Measurements from ENCODE around the gene HOXD13.

HOXD13 gene

DNA sequence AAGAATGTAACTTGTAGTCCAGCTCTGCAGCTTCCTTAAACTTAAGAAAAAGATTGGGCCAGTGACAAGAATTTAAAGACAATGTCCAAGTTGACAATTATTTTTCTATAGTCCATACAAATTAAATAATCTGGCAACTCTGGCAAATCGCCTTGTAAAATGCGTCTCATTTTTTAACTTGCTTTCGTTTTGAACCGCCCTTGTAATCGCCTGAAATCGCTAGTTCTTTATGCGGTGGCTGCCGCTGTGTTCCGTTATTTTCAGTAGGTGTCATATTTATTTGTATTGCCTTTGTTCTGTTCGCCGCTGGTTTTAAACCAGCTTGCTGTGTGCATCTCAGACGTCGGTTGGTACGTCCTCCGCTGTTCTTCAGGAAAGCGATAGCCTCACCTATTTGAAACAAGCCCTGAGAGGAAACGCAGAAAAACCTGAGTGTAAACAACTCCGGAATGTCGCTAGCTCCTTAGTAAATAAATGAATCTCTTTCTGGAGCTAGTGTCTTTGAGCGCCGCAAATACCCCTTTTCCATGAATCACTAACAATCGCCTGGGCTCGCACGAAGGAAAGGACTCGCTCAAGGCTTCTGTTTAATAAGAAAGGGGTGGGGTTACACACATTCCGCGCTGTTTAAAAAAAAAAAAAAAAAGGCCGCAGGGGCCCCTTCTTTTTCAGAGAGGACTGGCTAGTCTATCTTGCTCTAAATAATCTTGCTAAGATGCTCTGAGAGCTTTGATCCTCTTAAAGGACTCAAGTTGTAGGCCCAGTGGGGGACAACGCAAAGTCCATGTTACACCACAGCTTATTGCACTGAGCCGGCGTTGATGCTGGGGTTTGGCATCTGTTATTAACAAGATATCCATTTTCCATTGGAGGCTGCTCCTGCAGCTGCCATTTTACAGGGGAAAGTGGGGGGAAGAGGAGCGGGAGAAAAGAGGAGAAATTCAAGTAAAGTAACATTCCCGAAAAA lies 40.0 kb downstream of the HOXD13 start:
- no peak for DNase-seq (ENCODE audit: low spot score)

DNA sequence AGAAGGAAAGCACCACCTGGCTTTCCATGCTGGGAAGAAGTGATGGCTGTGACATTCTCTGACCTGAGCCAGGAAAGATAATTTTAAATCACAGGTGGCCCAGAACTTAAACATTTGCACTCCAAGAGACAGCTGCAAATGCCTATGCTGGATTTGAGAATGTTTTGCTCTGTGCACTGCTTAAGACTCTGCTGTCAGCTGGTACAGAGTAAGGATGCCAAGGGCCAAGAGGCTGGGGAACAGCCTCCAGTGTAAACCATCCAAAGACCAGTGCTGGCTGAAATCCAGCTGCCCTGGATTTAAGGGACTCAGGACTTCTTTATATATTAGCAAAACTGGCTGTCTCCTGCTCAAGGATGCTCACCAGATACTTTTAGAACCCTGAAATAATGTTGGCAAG lies 40.9 kb downstream of the HOXD13 start:
- no peak for DNase-seq (ENCODE audit: low spot score)

DNA sequence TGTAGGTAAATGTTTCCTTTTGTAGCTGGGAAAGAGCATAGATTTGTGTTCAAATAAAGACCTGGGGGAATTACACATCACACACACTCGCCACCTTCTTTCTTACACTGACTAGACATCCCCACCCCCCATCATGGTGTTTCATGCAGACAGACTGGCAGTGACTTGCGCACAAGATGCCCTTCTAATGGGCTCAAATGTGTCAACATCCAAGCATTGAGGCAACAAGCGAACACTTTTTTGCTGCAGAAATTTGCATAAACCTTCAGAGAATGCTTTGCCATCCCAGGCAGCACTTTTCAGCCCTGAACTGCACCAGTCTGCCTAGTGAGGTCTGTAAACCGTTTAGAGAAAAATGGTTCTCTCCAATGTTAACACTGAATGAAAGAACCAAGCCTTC lies 41.5 kb downstream of the HOXD13 start:
- DNase-seq (ENCODE audit: low spot score): no peak

DNA sequence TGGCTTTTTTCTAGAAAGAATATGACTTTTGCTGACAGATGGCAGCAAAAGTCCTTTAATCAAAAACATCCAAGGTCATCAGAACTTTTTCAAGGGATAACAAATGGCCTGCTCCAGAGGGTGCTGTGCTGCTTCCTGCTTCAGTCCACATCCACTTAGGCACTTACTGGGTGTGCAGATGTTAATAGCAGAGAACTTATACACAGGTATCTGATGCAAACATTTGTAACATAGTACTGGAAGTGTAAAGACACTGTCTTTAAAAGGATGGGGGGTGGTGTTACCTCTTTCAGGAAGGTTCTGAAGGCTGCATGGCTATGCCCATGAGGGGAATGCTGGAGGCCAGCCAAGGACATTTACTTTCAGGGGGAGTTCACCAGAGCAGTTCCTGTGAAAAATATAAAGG lies 42.5 kb downstream of the HOXD13 start:
- DNase-seq (ENCODE audit: low spot score): no peak

DNA sequence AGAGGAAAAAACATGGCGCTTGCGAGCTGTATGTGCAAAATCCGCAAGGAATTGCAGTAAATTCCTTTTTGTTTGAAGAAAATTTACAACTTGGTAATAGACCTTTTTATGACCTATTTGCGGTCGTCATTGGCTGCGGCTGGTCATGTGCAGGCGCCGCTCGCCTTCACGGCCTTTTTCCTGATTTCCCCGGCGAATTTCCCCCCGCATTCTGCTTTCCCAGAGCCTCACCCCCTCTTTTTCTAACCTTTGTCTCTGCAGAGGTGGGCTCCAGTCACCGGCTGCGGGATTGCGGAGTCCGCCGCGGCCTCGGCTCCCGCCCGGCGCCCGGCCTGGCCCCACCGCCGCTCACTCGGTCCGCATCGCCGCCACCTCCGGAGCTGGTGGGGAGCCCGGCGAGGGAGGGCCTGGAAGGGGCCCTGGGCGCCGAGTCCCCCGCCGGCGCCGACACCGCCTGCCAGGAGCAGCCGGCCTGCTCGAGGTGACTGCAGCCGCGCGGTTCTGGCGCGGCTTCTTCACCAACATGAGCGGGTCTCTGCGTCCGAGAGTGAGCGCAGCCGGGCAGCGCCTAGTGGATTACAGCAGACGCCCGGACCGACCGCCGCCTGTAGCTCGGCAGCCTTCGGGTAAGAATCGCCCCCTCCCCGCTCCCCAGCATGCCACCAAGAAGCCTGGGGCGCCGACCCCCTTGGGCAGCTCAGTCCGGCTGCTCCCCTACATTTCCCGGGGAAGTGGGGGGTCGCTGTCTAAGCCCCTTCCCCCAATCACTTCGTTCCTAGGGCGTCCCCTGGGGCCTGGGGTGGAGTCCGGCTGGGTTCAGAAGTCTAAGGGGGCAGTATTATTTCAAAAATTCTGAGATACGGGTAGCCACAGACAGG lies 44.1 kb downstream of the HOXD13 start:
- DNase-seq (ENCODE audit: low spot score): no peak

DNA sequence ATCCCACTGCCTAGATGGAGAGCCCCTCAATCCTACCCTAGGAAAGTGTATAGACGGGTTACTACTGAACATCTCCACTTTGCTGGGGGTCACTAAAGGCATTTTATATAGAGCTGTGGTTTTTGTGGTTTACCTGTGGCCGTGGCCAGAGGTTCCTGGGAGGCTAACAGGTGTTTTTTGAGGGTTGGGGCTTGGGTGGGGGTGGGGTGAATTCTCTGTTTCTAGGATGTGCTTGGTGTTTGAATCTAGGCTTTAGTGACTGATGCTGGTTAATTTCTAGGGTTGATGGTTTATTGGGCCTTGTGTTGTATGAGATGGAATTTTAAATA lies 44.7 kb downstream of the HOXD13 start:
- DNase-seq (ENCODE audit: low spot score): no peak

DNA sequence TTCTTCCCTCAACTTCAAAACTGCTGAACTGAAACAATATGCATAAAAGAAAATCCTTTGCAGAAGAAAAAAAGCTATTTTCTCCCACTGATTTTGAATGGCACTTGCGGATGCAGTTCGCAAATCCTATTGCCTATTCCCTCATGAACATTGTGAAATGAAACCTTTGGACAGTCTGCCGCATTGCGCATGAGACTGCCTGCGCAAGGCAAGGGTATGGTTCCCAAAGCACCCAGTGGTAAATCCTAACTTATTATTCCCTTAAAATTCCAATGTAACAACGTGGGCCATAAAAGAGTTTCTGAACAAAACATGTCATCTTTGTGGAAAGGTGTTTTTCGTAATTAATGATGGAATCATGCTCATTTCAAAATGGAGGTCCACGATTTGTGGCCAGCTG lies 45.4 kb downstream of the HOXD13 start:
- no peak for DNase-seq (ENCODE audit: low spot score)

DNA sequence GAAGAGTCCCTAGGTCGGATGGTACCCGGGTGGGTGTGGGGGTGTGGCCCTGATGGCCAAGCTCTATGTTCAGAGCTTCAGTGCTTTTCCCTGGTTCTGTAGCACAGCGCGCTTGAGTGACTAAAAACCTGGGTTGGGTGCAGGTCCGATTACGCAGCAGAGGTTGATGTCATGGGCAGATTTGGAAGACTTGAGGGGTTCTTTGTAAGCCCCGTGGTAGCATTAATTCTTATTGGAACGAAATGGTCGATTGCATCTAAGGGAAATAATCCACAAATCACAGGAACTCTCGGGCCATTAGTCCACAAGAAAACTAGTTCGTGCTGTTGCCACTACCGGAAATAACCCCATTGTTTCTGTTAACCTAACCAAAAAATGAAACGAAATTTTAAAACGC lies 46.0 kb downstream of the HOXD13 start:
- DNase-seq (ENCODE audit: low spot score): no peak

DNA sequence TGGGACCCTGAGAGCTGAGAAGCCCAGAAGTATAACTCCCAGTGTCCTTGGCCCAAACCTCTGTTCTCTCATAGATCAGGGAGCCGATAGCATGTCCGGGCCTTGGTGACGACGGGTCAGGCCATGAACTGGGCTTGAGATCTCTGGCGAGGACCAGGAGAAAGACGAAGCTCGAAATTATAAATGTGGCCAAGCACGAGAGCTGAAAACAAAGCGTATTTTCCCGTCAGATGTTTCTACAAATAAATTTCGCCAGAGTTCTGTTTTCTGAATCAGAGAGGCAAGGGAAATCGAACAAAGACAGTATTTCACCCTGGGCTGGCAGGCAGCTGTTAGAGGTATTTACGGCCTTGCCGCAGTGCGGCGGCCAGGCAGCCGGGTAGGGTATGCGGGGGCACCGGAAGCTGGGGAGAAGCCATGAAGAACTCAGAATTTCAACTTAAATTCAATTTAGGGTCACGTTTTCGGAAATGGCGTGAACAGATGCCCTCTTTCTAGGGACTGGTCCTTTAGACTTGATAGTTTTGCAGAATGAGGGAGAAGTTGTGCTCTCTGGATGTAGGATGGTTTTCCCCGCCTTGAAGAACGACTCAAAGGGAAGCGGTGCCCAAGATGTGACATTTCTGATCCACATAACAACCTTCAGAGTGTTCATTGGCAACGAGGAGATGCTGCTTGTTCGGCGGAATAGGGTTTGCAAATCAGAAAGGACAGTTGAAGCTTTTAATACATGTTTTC lies 46.6 kb downstream of the HOXD13 start:
- no peak for DNase-seq (ENCODE audit: low spot score)

DNA sequence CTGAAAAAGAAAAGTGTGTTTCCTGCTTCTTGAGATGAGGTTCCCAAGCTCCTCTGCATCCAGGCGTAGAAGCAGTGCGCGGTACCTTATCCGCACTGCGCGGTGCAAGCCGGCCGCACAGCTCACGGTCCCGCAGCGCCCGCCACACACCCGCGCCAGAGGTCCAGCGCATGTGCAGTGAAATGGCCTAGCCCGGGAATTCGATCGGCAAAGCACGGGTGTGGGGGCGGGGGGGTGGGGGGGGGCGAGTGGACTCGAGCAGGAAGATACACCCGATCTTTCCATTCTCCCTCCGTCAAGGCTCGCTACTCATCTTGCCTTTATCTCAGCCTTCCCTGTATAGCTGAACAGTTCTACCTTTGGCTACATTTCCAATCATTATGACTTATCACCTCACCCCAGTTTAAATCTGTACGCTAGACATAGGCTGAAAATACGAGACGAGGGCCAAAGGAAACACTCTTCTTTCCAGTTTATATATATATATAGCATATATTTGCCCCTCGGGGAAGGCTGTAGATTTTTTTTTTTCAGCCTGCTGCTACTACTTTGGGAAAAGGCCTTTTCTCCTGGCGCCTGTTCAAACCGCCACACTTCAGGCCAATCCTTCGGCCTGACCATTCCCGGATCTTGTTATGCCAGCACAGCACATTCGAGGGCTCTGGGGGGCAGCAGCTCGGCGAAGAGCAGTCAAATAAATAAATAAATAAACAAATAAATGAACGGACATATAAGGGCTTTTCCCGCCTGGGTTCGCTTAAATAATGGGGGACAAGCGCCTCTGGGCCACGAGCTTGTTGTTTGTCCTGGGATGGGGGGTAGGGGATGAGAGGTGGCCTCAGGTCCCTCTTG lies 47.4 kb downstream of the HOXD13 start:
- DNase-seq (ENCODE audit: low spot score): no peak

DNA sequence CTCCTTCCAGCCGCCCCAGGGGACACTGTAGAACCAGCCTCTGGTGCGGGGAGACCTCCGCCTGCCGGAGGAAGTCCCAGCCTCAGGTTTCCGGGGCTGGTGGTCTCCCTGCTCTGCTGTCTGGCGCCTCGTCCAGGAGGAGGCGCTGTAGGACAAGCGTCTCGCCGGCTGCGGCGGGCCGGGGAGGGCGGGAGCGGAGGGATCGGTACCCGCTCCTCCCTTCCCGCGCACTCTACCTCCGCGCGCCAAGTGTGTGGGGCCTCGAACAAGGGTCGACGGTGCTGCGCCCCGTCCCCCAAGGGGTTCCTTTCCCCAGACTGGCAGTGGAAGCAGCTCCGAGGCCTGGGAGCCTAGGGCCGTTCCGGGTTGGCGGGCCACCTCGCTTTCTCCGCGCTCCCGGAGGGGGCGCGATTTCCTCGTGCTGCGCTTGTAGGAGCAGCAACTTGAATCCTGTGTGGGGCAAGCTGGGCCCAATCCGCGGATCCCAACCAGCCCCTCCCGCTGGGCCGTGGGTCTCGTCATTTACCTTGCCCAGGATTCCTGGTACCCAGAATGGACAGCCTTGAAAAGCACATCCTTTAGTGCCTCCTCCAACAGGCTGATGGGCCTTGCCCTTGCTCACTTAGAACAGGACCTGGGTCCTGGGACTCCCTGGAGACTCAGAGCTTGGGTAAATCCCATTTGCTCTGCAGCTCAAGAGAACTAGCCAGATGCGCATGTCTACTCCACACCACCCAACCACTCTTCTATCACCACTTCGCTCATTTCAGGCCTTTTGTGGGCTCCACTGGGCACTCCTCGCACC lies 48.2 kb downstream of the HOXD13 start:
- DNase-seq (ENCODE audit: low spot score): peak; percentile 87

DNA sequence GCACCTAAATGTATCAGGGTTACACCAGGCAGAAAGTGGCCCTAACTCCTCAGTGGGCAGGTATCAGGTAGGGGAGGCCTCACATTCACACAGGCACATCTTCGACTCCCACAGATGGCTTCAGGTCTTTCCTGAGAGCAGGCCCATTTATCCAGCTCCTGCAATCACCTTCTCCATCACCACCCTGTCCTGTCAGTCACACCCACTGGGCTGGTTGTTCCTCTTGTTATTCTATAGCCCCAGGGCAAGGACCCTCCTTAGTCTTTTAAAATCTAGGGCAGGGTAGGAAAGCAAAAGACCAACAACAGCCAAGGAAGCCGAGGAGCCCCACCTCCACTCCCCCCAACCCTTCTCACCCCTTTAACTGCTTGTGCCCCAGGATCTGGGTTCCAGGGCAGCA lies 49.8 kb downstream of the HOXD13 start:
- no peak for DNase-seq (ENCODE audit: low spot score)
